G401.6 (cell line): ENCODE data around the gene DNHD1.

Experiments
- FAIRE-seq: peaks from 2 replicates; lab custom pipeline; 2012; peaks lifted over from hg19 to GRCh38; lab: Jason Lieb, UNC

The DNHD1 gene

DNA sequence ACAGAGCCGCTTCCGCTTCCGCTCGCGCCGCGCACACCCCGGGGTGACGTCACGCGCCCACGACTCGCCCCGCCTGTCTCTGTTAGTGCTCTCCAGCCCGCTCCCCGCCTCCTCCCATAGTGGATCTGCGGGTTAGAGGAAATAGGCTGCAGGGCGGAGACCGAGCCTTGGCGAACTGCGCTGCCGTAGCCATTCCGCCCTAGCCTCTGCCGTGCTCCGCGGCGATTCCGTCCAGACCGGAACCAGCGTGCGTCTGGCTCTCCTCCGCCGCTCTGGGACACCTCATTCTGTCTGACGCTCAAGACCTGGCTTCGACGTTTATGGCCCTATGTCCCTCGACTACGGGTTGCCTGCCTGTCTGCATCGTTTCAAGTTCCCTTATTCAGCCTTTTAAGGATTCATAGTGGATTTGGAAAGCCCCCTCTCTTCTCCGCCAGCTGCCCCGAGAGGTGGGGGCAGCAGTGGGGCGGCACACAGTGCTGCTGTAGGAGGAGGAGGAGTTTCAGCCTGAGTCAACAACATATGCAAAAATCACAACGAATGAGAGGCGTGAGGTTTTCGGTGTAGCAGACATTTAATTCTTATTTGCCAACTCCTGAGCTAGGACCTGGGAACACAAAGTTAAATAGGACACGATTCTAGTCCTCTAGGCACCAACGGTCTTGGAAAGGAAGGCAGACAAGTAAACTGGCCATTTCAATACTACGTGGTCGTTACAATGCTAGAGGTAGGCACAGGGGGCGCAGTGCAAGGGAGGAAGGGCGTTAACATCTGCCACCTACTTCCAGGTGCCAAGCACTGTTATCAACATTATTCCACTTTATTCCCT is 115.3 kb downstream of the DNHD1 start, which contains the start of gene TAF10:
Gene TAF10, minus strand, starts transcription at position 4 of the 829 bp plus-strand sequence. CDS start 27 bp downstream, outside the sequence.
- FAIRE-seq: peak; percentile 84

- FAIRE-seq: no peak
These were observed 116.4 kb downstream of the DNHD1 start for GRCh38 chr11:6613496-6613895.

- no peak for FAIRE-seq
These were observed 117.4 kb downstream of the DNHD1 start for GRCh38 chr11:6614446-6614845.

GRCh38 chr11:6615046-6615445 is 118.0 kb downstream of the DNHD1 start:
- FAIRE-seq: no peak

DNA sequence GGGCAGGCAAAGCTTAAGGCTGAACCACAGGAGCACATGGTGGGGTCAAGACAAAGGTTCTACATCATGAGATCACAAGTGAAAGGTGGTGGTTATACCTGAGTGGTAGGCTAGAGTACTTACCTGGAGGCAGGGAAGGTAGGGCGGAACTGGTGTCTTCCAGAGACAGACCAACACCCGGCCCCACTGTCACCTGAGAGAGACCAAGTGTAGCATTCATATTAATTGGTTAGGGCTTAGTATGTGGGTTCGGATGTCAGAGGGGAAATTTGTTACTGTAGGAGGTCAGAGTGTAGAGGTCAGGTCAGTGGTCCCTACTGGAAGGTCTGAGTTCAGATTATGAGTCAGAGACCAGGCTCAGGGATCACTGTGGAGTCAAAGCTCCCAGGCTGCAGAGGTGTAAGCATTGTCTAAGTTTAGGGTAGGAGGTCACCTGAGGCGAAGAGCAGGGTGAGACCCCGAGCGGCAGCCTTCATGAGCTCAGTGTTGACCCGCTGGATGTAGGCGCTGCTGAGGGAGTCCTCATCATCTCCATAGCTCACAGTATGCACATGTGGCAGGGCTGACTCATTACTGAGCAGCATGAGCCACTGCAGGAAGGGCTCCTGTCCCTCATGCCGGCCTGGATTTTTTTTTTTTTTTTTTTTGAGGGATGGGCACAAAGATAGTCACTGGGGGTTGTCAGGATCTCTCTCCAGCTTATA is 119.0 kb downstream of the DNHD1 start:
- no peak for FAIRE-seq

GRCh38 chr11:6616596-6617250 is 119.6 kb downstream of the DNHD1 start:
- no peak for FAIRE-seq

DNA sequence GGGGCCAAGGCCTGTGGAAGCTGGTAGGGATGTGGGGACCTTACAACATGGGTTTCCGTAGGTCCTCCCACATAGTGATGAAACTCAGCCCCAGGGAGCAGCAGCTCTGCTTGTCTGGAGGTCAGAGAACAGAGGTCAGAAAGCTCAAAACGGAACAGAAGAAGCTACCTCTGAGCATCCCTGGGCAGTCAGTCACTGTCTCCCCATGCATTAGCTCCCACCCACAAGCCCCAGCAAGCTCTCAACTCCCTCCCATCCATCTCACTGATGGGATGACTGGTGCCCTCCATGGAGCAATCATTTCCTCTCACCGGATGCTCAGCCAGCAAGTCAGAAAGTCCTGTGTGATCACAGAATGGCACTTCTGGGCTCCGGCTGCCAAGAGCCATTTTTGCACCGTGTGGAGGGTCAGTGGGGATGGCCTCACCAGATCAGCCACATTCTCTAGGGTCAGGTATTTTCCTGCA is 120.3 kb downstream of the DNHD1 start:
- no peak for FAIRE-seq

DNA sequence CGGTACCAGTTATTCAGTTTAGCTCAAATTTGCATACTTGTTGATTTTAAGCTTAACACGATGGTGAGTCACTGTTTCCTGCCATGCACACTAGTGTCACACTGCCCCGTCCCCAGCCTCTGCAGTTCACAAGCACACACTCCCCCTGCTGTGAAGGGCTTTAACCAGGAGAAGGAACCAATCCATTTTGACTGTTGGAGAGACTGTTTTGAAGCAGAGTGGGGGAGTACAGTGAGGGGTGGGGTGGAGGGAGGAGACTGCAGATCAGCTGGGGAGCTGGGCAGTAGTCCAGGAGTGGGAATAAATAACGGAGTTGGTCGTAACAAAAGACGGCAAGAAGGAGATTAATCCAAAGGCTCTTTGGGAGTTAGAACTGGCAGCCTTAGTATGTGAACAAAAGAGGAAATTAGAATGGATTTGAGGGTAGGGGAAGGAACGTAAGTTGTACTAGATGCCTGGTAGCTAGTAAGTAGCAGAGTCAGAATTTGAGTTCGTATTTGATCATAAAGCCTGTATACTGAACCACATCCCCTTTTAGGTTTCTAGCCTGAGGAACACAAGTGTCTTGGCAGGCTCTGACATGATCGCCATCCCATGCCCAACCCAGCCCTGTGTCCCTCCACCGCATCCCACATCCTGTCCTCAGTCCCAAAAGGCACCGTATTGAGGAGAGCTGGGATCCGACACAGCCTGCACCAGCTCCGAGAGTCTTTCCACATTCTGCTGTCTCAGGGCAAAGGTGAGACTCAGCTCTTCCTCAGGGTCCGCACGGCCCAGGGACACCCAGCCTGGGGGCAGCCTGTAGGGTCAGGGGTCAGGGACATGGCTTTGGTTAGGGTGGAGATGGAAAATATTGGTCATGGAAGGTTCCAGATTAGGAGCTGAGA is 121.3 kb downstream of the DNHD1 start:
- no peak for FAIRE-seq

DNA sequence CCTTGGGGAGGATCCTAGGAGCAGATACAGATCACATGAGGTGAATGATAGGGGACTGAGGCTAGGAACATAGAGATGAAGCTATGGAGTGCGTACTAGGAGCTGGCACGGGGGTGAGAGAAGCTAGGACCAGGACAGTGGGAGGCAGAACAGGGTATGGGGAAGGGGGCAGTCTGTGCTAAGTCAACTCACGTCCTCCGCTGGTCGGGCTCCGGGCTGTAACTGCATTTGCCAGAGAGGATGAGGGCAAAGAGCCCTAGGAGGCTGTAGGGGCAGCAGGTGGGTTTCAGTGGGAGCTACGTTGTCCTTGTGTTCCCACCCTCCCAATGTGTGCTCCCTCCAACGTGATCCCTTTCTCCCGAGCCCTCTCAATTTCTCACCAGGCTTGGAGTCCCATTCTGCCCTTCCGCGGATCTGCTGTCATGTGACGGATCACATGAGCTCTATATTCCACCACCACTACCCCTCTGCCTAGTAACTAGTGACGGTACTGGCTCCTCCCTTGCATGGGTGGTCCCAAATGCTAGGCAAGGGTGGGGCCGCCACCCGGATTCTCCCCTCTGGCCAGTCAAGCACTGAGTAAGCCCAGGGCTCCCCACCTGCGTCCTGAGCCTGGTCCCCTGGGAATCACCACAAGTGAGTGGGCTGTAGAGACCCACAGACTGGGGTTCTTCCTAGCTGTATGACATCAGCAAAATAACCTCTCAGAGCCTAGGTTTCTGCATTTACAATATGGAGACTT is 122.1 kb downstream of the DNHD1 start, which contains the start of gene TPP1:
Gene TPP1, minus strand, starts transcription at position 419 of the 742 bp plus-strand sequence. Its CDS starts 22 bp downstream, at position 397.
- peak; percentile 97 for FAIRE-seq

DNA sequence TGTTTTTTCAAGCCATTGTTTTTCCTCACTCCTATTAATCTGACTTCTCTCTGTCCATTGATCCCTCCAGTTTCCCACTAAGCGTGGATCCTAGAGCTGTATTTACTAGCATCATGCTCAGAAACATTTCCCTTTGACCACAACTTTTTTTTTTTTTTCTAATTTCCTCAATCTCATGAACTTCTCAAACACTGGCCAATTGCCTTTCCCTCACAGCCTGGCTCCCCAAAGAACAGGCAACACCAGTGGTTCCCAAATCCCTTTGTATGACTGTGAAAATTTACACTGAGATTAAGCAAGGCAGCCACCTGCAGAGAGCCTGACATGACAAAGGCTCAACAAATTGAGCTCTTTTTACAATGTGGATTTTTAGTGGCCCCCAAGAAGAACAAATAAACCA is 123.6 kb downstream of the DNHD1 start:
- no peak for FAIRE-seq
